Sigmoid colon (tissue), 7 donors: ENCODE results near the gene TBCE. TPM values are rescaled to one million over a fixed set of nuclear protein-coding genes. Genes with fewer than 3 reads are reported as not detected.

ENCODE experiments used
- DNase-seq: peaks from one replicate; pipeline ENCODE4 v3.0.0-alpha.2; 2019
- H3K27ac ChIP-seq, 4 donors: fragments of 200-600 bp; sonication (generic); one replicate each; pipeline ENCODE4 v1.5.1; 2016 to 2019; ENCODE audit warnings: mild to moderate bottlenecking in 1 of 4
- H3K27me3 ChIP-seq, 3 donors: fragments of 200-600 bp; sonication (generic); one replicate each; pipeline ENCODE4 v1.5.1; 2019; ENCODE audit warnings: mild to moderate bottlenecking in 1 of 3
- H3K36me3 ChIP-seq, 4 donors: fragments of 200-600 bp; sonication (generic); one replicate each; pipeline ENCODE4 v1.5.1; 2016 to 2019
- H3K4me1 ChIP-seq, 4 donors: fragments of 200-600 bp; sonication (generic); one replicate each; pipeline ENCODE4 v1.5.1; 2017 to 2019
- H3K4me3 ChIP-seq, 4 donors: fragments of 200-600 bp; sonication (generic); one replicate each; pipeline ENCODE4 v1.5.1; 2017 to 2019; ENCODE audit warnings: mild to moderate bottlenecking in 2 of 4, moderate library complexity in 1 of 4
- H3K9me3 ChIP-seq, 4 donors: fragments of 200-600 bp in 3 of 4; sonication (generic) in 3 of 4; one replicate each; pipeline versions ENCODE4 v1.5.1 to v1.6.1; 2013 to 2019
- EP300 ChIP-seq, 4 donors: sonication (generic); formaldehyde crosslinking; IDR thresholded peaks; one replicate each; pipeline ENCODE4 v1.6.1; 2017; ENCODE audit warnings: antibody characterized with exemption in 4 of 4
- POLR2A ChIP-seq, 2 donors: fragments of 450-650 bp; IDR thresholded peaks; one replicate each; pipeline ENCODE4 v1.6.1; 2016; ENCODE audit warnings: antibody characterized with exemption in 2 of 2, mild to moderate bottlenecking in 2 of 2, moderate library complexity in 2 of 2
- POLR2AphosphoS5 ChIP-seq, 4 donors: sonication (generic); formaldehyde crosslinking; IDR thresholded peaks; one replicate each; pipeline ENCODE4 v1.6.1; 2017; ENCODE audit warnings: antibody characterized with exemption in 4 of 4
- WGBS, 2 donors: extraction: QIAGEN DNeasy Blood & Tissue Kit; methylation state at CpG; one replicate each; pipeline ENCODE4 v1.1.7; 2013; 5-methylcytosine and 5-hydroxymethylcytosine counted together
- intact Hi-C: fragments of 100-400 bp; cut with DNase I; formaldehyde crosslinking; loops from one replicate; pipeline ENCODE4 v1.15.1; 2023
- polyA plus RNA-seq, 3 donors: library from polyadenylated mRNA; stranded (reverse); fragments of 200-250 nt; gene quantifications; one replicate each; pipeline ENCODE4 v1.2.3, GENCODE V29; 2013
- total RNA-seq, 4 donors: library from RNA; depleted of rRNA; stranded (reverse); fragments of >200 nt; gene quantifications; one replicate each; pipeline ENCODE4 v1.1.0, GENCODE V29; 2016
- TF ChIP-seq, protein P1 (sequence below), 4 experiments: fragments of 450-650 bp in 3 of 4; fragments of 200-600 bp in 1 of 4; IDR thresholded peaks; one replicate each; pipeline ENCODE4 v1.5.1; 2016 to 2019; ENCODE audit warnings: antibody characterized with exemption in 4 of 4, mild to moderate bottlenecking in 3 of 4, moderate library complexity in 2 of 4
- donor health status: healthy with polysubstance abuse.
- donor health status: Bipolar disorder and iron deficiency.
- donor health status: healthy.

The TBCE gene
- total and polyA plus RNA-seq, 7 donors: 14.4 to 24.3 (median 16.4) TPM

DNA sequence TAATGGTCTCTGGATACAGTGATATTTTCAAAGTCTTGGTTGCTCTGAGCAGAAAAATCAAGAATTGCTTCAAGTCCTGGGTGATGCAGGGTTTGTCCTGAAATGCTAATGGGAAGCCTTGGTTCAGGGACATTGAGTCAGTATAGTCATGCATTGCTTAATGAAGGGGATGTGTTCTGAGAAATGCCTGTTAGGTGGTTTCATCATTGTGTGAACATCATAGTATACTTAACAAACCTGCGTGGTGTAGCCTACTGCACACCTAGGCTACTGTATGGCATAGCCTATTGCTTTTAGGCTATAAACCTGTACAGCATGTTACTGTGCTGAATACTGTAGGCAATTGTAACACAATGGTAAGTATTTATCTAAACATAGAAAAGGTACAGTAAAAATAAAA, 36.4 kb downstream of the TBCE start:
- Histone ChIP-seq H3K9me3 (no peaks in the 10 kb centered on the region), H3K27me3 (no peaks in the 10 kb centered on the region), H3K4me3 (no peak overlapping the region), H3K27ac (no peak overlapping the region), H3K36me3 (no peaks in the 10 kb centered on the region), H3K4me1 (no peaks in the 10 kb centered on the region)
- WGBS, 2 donors: 94 to 95% methylated on average over 1 of the region's 1 CpG
- intact Hi-C loops: no loop called here
- no peak for DNase-seq
- TF ChIP-seq EP300 (IDR thresholded peaks at IDR 0.05): no peak
- TF ChIP-seq, protein P1, sequence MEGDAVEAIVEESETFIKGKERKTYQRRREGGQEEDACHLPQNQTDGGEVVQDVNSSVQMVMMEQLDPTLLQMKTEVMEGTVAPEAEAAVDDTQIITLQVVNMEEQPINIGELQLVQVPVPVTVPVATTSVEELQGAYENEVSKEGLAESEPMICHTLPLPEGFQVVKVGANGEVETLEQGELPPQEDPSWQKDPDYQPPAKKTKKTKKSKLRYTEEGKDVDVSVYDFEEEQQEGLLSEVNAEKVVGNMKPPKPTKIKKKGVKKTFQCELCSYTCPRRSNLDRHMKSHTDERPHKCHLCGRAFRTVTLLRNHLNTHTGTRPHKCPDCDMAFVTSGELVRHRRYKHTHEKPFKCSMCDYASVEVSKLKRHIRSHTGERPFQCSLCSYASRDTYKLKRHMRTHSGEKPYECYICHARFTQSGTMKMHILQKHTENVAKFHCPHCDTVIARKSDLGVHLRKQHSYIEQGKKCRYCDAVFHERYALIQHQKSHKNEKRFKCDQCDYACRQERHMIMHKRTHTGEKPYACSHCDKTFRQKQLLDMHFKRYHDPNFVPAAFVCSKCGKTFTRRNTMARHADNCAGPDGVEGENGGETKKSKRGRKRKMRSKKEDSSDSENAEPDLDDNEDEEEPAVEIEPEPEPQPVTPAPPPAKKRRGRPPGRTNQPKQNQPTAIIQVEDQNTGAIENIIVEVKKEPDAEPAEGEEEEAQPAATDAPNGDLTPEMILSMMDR (IDR thresholded peaks at IDR 0.05): no peak
- TF ChIP-seq POLR2A (IDR thresholded peaks at IDR 0.05): no peak
- no peak for TF ChIP-seq POLR2AphosphoS5 (IDR thresholded peaks at IDR 0.05)

DNA sequence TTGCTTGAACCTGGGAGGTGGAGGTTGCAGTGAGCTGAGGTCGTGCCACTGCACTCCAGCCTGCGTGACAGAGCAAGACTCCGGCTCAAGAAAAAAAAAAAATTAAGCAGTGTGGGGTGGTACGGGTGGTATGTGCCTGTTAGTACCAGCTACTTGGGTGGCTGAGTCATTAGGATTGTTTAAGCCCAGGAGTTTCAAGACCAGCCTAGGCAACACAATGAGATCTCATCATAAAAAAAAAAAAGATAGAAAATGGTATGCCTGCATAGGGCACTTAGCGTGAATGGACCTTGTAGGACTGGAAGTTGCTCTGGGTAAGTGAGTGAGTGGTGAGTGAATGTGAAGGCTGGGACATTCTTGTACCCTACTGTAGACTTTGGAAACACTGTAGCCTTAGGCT, 37.0 kb downstream of the TBCE start:
- 95 to 97% methylated on average over 5 of the region's 5 CpGs for WGBS, 2 donors
- no peaks in the 10 kb centered on the region for H3K27me3 ChIP-seq
- H3K36me3 ChIP-seq: no peaks in the 10 kb centered on the region
- intact Hi-C loops: no loop called here
- H3K9me3 ChIP-seq: no peaks in the 10 kb centered on the region
- no peak overlapping the region for H3K27ac ChIP-seq
- H3K4me1 ChIP-seq: no peaks in the 10 kb centered on the region
- no peak overlapping the region for H3K4me3 ChIP-seq
- DNase-seq: no peak
- TF ChIP-seq POLR2A (IDR thresholded peaks at IDR 0.05): no peak

DNA sequence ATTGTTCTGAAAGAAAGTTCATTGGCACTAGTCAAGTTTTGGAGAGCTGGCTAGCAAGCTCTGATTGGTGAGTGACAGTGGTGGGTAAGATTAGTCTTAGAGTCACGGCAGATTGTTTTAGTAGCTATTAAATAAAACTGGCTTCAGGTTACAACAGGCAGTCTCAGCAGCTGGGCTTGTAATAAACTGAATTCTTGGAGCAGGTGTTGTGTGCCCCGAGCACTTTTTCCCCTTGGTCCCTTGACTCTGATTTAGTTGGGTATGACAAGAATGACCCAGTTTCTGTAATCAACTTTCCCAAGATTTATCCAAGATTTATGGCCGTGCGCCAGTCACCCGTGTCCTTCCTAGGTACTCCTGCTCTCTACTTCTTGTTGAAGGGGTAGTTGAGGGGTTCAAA, 40.2 kb downstream of the TBCE start:
- H3K9me3 ChIP-seq: no peaks in the 10 kb centered on the region
- no peak overlapping the region for H3K4me3 ChIP-seq
- no peak overlapping the region for H3K27ac ChIP-seq
- intact Hi-C loops: no loop called here
- 49 to 75% methylated on average over 5 of the region's 5 CpGs for WGBS, 2 donors
- no peaks in the 10 kb centered on the region for H3K27me3 ChIP-seq
- DNase-seq: no peak
- no peaks in the 10 kb centered on the region for H3K4me1 ChIP-seq
- no peaks in the 10 kb centered on the region for H3K36me3 ChIP-seq
- no peak for TF ChIP-seq EP300 (IDR thresholded peaks at IDR 0.05)
- TF ChIP-seq POLR2A (IDR thresholded peaks at IDR 0.05): no peak
- TF ChIP-seq, protein P1 (IDR thresholded peaks at IDR 0.05): no peak
- TF ChIP-seq POLR2AphosphoS5 (IDR thresholded peaks at IDR 0.05): no peak

DNA sequence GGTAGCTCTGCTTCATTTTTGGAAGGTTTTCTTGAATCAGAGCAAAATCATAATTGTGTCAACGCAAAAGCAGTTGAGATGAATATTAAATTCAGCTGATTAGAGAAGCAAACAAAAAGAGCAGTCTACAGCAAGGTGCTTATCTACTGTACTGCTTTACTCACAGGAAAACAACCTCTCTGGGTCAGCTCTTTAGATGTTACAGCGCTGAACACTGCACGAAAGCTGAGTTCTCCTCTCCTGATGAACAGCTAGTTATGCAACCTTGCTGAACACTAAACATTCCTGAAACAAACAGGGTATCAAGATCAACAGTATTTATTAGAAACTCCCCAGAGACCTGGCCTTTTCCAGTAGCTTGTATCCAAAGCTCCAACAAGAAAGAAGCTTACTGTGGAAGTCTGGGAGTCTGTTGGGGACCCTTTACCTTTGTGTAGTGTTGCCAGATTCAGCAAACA, 41.3 kb downstream of the TBCE start:
- DNase-seq: no peak
- Histone ChIP-seq H3K27ac (no peak overlapping the region), H3K36me3 (no peaks in the 10 kb centered on the region), H3K4me1 (no peaks in the 10 kb centered on the region), H3K27me3 (no peaks in the 10 kb centered on the region), H3K9me3 (no peaks in the 10 kb centered on the region), H3K4me3 (no peak overlapping the region)
- intact Hi-C loops: no loop called here
- TF ChIP-seq EP300 (IDR thresholded peaks at IDR 0.05) (no peak), POLR2A (IDR thresholded peaks at IDR 0.05) (no peak), POLR2AphosphoS5 (IDR thresholded peaks at IDR 0.05) (no peak)
- TF ChIP-seq, protein P1 (IDR thresholded peaks at IDR 0.05): no peak
- 33 to 85% methylated on average over 3 of the region's 3 CpGs for WGBS, 2 donors

DNA sequence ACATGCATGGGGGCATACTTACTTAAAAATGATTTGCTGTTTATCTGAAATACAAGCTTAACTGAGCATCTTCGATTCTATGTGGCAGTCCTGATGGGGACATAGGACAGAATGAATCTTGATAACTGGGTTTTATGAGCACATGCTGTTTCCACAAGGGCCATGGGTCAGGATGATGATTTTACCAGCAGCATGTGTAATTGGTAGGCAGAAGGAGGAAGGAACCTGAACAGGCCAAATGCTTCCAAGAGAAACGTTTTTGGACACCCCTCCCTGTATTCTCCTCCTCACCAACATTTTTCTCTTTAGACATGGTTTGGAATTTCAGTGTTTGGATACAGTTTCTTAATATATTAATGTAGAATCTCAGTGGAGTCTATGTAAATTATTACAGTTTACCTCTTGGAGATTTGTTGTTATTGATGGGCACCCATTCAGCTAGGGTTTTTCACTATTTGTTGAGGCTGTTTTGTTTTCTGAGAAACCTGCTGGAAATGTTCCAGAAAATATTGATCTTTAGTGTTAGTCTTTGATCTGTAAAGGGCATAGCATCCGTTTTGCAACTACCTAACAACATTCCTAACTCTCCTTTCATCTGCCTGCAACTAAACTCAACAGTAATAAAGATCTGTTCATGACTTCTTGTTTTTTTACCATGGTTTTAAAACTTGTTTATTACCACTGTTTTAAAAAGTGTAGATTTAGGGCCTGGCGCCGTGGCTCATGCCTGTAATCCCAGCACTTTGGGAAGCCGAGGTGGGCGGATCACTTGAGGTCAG, 42.0 kb downstream of the TBCE start:
- Histone ChIP-seq H3K4me3 (no peak overlapping the region), H3K27ac (no peak overlapping the region), H3K36me3 (no peaks in the 10 kb centered on the region), H3K9me3 (no peaks in the 10 kb centered on the region), H3K27me3 (no peaks in the 10 kb centered on the region), H3K4me1 (no peaks in the 10 kb centered on the region)
- intact Hi-C loops: no loop called here
- no peak for DNase-seq
- TF ChIP-seq EP300 (IDR thresholded peaks at IDR 0.05) (no peak), POLR2A (IDR thresholded peaks at IDR 0.05) (no peak), POLR2AphosphoS5 (IDR thresholded peaks at IDR 0.05) (no peak)
- TF ChIP-seq, protein P1 (IDR thresholded peaks at IDR 0.05): no peak
- WGBS, 2 donors: 27 to 68% methylated on average over 7 of the region's 7 CpGs
